Stomach (tissue), 4 donors: Measurements from ENCODE around the gene TMOD3.

Experiments used
- POLR2A ChIP-seq, 4 donors: fragments of 450-650 bp; IDR thresholded peaks; one replicate each; pipeline ENCODE4 v1.6.1; 2016; ENCODE audit warnings: antibody characterized with exemption in 4 of 4, control low read depth in 2 of 4, mild to moderate bottlenecking in 1 of 4, moderate library complexity in 1 of 4
- TF ChIP-seq, protein P1 (sequence below), 7 experiments: fragments of 450-650 bp in 4 of 7; fragments of 200-600 bp in 3 of 7; sonication (generic) in 3 of 7; IDR thresholded peaks; one replicate each; pipeline ENCODE4 v1.5.1; 2016 to 2019; ENCODE audit warnings: antibody characterized with exemption in 7 of 7, control low read depth in 2 of 7, mild to moderate bottlenecking in 1 of 7

GRCh38 chr15:51828621-51829375, 655 bp upstream of the TMOD3 start:
- TF ChIP-seq, protein P1, sequence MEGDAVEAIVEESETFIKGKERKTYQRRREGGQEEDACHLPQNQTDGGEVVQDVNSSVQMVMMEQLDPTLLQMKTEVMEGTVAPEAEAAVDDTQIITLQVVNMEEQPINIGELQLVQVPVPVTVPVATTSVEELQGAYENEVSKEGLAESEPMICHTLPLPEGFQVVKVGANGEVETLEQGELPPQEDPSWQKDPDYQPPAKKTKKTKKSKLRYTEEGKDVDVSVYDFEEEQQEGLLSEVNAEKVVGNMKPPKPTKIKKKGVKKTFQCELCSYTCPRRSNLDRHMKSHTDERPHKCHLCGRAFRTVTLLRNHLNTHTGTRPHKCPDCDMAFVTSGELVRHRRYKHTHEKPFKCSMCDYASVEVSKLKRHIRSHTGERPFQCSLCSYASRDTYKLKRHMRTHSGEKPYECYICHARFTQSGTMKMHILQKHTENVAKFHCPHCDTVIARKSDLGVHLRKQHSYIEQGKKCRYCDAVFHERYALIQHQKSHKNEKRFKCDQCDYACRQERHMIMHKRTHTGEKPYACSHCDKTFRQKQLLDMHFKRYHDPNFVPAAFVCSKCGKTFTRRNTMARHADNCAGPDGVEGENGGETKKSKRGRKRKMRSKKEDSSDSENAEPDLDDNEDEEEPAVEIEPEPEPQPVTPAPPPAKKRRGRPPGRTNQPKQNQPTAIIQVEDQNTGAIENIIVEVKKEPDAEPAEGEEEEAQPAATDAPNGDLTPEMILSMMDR (IDR thresholded peaks at IDR 0.05), result no peak
- no peak for TF ChIP-seq POLR2A (IDR thresholded peaks at IDR 0.05)
